KMS-11 (cell line): ENCODE results near the gene KCNT1.

Experiments
- H2AFZ ChIP-seq: fragments of 200-600 bp; sonication (generic); 2 replicates; pipeline ENCODE4 v1.6.1; 2016; ENCODE audit warnings: antibody characterized with exemption, mixed run types, low read depth
- H3K27ac ChIP-seq: fragments of 200-600 bp; sonication (generic); 2 replicates; pipeline ENCODE4 v1.6.1; 2016; ENCODE audit warnings: mild to moderate bottlenecking, mixed run types
- H3K27me3 ChIP-seq: fragments of 200-600 bp; sonication (generic); 2 replicates; pipeline ENCODE4 v1.6.1; 2017; ENCODE audit warnings: mild to moderate bottlenecking, low read depth, mixed run types, moderate library complexity; ENCODE audit not compliant: insufficient read depth
- H3K36me3 ChIP-seq: fragments of 200-600 bp; sonication (generic); 2 replicates; pipeline ENCODE4 v1.6.1; 2017; ENCODE audit warnings: mild to moderate bottlenecking, mixed run types; ENCODE audit not compliant: insufficient read depth
- H3K4me1 ChIP-seq: fragments of 200-600 bp; sonication (generic); 2 replicates; pipeline ENCODE4 v1.6.1; 2016; ENCODE audit warnings: mild to moderate bottlenecking, low read depth, mixed run types; ENCODE audit not compliant: poor library complexity, severe bottlenecking
- H3K4me2 ChIP-seq: fragments of 200-600 bp; sonication (generic); 2 replicates; pipeline ENCODE4 v1.7.0; 2016; ENCODE audit warnings: mild to moderate bottlenecking, mixed run types
- H3K4me3 ChIP-seq: fragments of 200-600 bp; sonication (generic); IDR thresholded peaks from 2 replicates; pipeline ENCODE4 v1.6.1; 2017; ENCODE audit warnings: low read depth, low read length, mixed read lengths; ENCODE audit not compliant: insufficient read depth
- H3K79me2 ChIP-seq: fragments of 200-600 bp; sonication (generic); 2 replicates; pipeline ENCODE4 v1.6.1; 2016; ENCODE audit warnings: low read depth, mixed run types; ENCODE audit not compliant: insufficient read depth
- H3K9ac ChIP-seq: fragments of 200-600 bp; sonication (generic); 2 replicates; pipeline ENCODE4 v1.6.1; 2016; ENCODE audit warnings: mild to moderate bottlenecking, mixed run types
- H4K20me1 ChIP-seq: fragments of 200-600 bp; sonication (generic); 2 replicates; pipeline ENCODE4 v1.6.1; 2016; ENCODE audit warnings: mild to moderate bottlenecking, mixed run types; ENCODE audit not compliant: insufficient read depth
- CTCF ChIP-seq: fragments of 200-600 bp; sonication (generic); conservative IDR thresholded peaks from 2 replicates; pipeline ENCODE4 v1.6.1; 2017; ENCODE audit warnings: low read depth, mild to moderate bottlenecking, antibody characterized with exemption, low read length, moderate library complexity, mixed read lengths

KCNT1 gene

DNA sequence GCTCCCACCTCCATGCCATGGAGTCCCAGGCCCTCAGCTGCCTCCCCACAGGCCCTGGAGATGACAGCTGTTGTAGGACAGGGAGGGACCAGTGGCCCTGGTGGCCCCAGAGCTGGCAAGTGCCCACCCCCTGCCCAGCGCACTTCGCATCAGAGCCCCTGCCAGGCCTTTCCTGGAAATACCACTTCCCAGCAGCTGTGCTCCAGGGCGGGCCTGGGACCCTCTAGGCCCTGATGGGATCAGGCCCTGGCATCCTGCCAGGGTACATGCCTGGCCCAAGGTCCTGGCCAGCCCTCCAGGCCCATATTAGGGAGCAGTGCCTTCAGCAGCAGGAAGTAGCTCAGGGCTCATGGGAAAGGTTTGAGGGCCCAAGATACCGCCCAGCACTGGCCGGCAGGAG lies 2.5 kb downstream of the KCNT1 start:
- Histone ChIP-seq H3K4me3 (no peak overlapping the region), H2AFZ (no peak overlapping the region), H3K27me3 (peaks cover 85% of the 10 kb centered on the region), H3K79me2 (no peaks in the 10 kb centered on the region), H3K27ac (no peak overlapping the region), H3K4me2 (no peak overlapping the region), H3K4me1 (no peaks in the 10 kb centered on the region), H3K36me3 (no peaks in the 10 kb centered on the region), H4K20me1 (no peaks in the 10 kb centered on the region), H3K9ac (no peak overlapping the region)
- TF ChIP-seq CTCF, result no peak

DNA sequence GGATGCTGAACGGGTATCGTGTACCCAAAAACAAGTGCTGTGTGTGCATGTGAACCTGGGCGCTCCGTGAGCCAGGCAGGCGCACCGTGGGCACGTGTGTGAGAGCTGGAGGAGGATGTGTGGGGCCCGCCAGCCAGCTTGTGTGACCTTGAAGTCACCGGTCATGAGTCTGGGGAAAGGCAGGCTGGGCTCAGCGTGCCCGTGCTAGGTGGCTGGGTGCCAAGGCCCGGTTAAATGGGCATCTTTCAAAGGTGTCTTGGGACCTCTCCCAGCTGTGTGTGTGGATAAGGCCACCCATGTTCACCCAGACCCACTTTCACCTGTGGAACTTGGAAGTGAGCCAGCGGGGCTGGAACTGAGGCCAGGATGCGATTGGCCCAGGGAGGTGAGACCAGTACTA lies 3.4 kb downstream of the KCNT1 start:
- H3K27ac ChIP-seq, result no peak overlapping the region
- H3K4me1 ChIP-seq, result no peaks in the 10 kb centered on the region
- peaks cover 84% of the 10 kb centered on the region for H3K27me3 ChIP-seq
- no peaks in the 10 kb centered on the region for H3K36me3 ChIP-seq
- no peak overlapping the region for H3K9ac ChIP-seq
- TF ChIP-seq CTCF, result no peak
- no peak overlapping the region for H3K4me2 ChIP-seq
- no peak overlapping the region for H2AFZ ChIP-seq
- H4K20me1 ChIP-seq, result no peaks in the 10 kb centered on the region
- H3K4me3 ChIP-seq, result no peak overlapping the region
- no peaks in the 10 kb centered on the region for H3K79me2 ChIP-seq

DNA sequence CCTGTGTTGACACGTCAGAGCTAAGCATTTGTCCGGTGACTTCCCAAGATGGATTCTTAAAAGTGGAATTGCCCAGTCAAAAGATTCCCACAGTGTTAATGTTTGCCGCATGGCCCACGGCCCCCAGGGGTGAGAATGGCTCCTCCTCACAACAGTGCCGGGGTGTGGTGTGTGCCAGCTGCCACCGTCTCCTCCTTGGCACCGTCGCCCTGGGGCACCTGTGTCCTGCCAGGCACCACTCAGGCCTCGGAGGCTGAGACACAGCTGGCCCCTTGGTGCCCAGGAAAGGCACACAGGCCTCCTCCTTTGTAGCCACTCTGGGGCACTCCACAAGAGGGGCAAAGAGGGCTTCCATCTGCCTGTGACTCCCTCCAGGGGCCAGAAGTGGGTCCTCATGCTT lies 4.3 kb downstream of the KCNT1 start:
- Histone ChIP-seq H3K79me2 (no peaks in the 10 kb centered on the region), H3K4me3 (no peak overlapping the region), H2AFZ (no peak overlapping the region), H3K9ac (no peak overlapping the region), H3K27me3 (peaks cover 85% of the 10 kb centered on the region), H3K27ac (no peak overlapping the region), H3K36me3 (no peaks in the 10 kb centered on the region), H3K4me2 (no peak overlapping the region), H3K4me1 (no peaks in the 10 kb centered on the region), H4K20me1 (no peaks in the 10 kb centered on the region)
- TF ChIP-seq CTCF, result no peak

DNA sequence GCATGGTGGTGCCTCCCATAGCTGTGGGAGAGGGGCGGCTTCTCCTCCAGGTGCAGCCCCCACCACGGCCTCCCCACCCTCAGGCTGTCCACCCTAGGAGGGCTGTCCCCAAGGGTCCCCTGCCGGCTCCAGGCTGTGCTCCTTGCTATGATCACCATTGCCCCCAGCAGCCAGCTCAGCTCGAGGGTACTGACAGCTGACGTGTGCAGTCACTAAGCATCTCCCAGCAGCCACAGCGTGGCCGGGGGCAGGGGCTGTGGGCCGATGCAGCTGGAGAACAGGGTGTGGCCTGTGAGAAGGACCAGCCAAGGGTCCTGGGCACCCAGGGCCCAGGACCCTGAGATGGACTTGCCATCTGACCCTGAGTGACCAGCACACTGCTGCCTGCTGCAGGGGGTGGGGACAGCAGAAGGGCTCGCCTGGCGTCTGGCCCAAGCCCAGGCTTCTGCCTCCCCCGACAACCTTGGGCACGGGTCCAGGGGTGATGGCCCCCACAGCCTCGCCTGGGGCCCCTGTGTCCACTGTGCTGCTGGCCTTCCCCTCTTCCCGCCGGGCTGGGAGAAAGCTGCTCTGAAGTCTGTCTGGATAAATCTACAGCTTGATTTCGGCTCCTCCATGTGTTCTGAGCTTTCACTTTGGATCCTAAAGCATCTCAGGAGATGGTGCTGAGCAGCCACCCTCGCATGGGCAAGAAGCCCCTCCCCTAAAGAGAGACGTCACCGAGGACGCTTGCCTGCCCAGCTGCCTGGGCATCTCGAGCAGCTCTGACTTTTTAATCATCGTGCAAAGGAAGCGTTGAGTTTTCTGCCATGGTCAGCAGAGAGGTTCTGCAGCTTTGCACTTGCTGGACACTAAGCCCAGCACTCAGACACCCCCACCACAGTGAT lies 5.5 kb downstream of the KCNT1 start:
- no peak overlapping the region for H3K27ac ChIP-seq
- H3K4me2 ChIP-seq, result no peak overlapping the region
- no peak for TF ChIP-seq CTCF
- no peak overlapping the region for H3K9ac ChIP-seq
- no peak overlapping the region for H3K4me3 ChIP-seq
- H2AFZ ChIP-seq, result no peak overlapping the region
- H3K4me1 ChIP-seq, result no peaks in the 10 kb centered on the region
- H3K36me3 ChIP-seq, result no peaks in the 10 kb centered on the region
- H3K79me2 ChIP-seq, result no peaks in the 10 kb centered on the region
- H4K20me1 ChIP-seq, result no peaks in the 10 kb centered on the region
- H3K27me3 ChIP-seq, result peaks cover 81% of the 10 kb centered on the region
